Lung (tissue), 12 donors: ENCODE results near the gene OR10H4. TPM values are rescaled to one million over a fixed set of nuclear protein-coding genes. Genes with fewer than 3 reads are reported as not detected.

Experiments used
- ATAC-seq: fragments of 200-7000 bp; cut with Tn5 transposase; one replicate; pipeline ENCODE4 v1.9.1; 2020; ENCODE audit warnings: moderate number of reproducible peaks; ENCODE audit not compliant: insufficient read depth, low FRiP score
- DNase-seq, 3 donors: peaks; one replicate each; pipeline ENCODE4 v3.0.0-alpha.2; 2013 to 2017
- H3K27ac ChIP-seq, 2 donors: one replicate each; pipeline ENCODE4 v1.5.1; 2013; ENCODE audit warnings: mild to moderate bottlenecking in 2 of 2, moderate library complexity in 2 of 2, control low read depth in 1 of 2, inconsistent platforms in 1 of 2, low read depth in 1 of 2, low read length in 1 of 2
- H3K27me3 ChIP-seq, 3 donors: one replicate each; pipeline ENCODE4 v1.5.1; 2013; ENCODE audit warnings: low read length in 2 of 3; ENCODE audit not compliant: control insufficient read depth in 3 of 3, insufficient read depth in 3 of 3
- H3K36me3 ChIP-seq, 4 donors: one replicate each; pipeline ENCODE4 v1.5.1; 2013; ENCODE audit warnings: low read length in 4 of 4, mild to moderate bottlenecking in 1 of 4, moderate library complexity in 1 of 4; ENCODE audit not compliant: control insufficient read depth in 4 of 4, insufficient read depth in 4 of 4
- H3K4me1 ChIP-seq, 5 donors: one replicate each; pipeline ENCODE4 v1.5.1; 2013; ENCODE audit warnings: low read length in 5 of 5, mild to moderate bottlenecking in 2 of 5, moderate library complexity in 1 of 5; ENCODE audit not compliant: control insufficient read depth in 5 of 5, insufficient read depth in 5 of 5
- H3K4me3 ChIP-seq: one replicate; pipeline ENCODE4 v1.5.1; 2013; ENCODE audit warnings: mild to moderate bottlenecking, control low read depth, moderate library complexity
- H3K9ac ChIP-seq, 2 donors: one replicate each; pipeline ENCODE4 v1.5.1; 2013; ENCODE audit warnings: low read length in 2 of 2, control low read depth in 1 of 2; ENCODE audit not compliant: insufficient read depth in 1 of 2
- H3K9me3 ChIP-seq, 4 donors: one replicate each; pipeline ENCODE4 v1.5.1; 2013; ENCODE audit warnings: low read length in 3 of 4, mild to moderate bottlenecking in 1 of 4, moderate library complexity in 1 of 4; ENCODE audit not compliant: control insufficient read depth in 4 of 4, insufficient read depth in 3 of 4
- WGBS, 2 donors: extraction: QIAGEN DNeasy Blood & Tissue Kit; methylation state at CpG; one replicate each; pipeline ENCODE4 v1.1.7; 2013; 5-methylcytosine and 5-hydroxymethylcytosine counted together
- polyA plus RNA-seq, 2 donors: library from polyadenylated mRNA; stranded (reverse); fragments of 200-250 nt; gene quantifications; one replicate each; pipeline ENCODE4 v1.2.1, GENCODE V29; 2013
- total RNA-seq, 2 donors: library from RNA; depleted of rRNA in 1 of 2; stranded (reverse); fragments of >200 nt in 1 of 2; gene quantifications; one replicate each; pipeline ENCODE4 v1.2.1, GENCODE V29; 2014 to 2021
- TF ChIP-seq, protein P1 (sequence below): IDR thresholded peaks from 2 replicates; pipeline ENCODE4 v1.5.1; 2012; ENCODE audit warnings: mild to moderate bottlenecking; ENCODE audit errors: control extremely low read depth, extremely low read depth
- donor health status: control.
- donor health status: control.
- donor health status: Bipolar disorder and iron deficiency.
- donor health status: healthy.
- donor health status: DM: yes; HTN: yes; CAD: no.

Gene OR10H4
- total and polyA plus RNA-seq, 4 donors: not detected

GRCh38 chr19:15991602-15992001 lies 42.8 kb downstream of the OR10H4 start:
- DNase-seq: no peak
- Histone ChIP-seq H3K9me3 (peaks cover 0 to 15% (median 0%) of the 10 kb centered on the region in 4 donors), H3K36me3 (no peaks in the 10 kb centered on the region), H3K4me3 (no peak overlapping the region), H3K9ac (no peak overlapping the region), H3K27me3 (peaks cover 0 to 3% (median 2%) of the 10 kb centered on the region in 3 donors), H3K27ac (no peak overlapping the region), H3K4me1 (no peaks in the 10 kb centered on the region)
- ATAC-seq: no peak
- TF ChIP-seq, protein P1, sequence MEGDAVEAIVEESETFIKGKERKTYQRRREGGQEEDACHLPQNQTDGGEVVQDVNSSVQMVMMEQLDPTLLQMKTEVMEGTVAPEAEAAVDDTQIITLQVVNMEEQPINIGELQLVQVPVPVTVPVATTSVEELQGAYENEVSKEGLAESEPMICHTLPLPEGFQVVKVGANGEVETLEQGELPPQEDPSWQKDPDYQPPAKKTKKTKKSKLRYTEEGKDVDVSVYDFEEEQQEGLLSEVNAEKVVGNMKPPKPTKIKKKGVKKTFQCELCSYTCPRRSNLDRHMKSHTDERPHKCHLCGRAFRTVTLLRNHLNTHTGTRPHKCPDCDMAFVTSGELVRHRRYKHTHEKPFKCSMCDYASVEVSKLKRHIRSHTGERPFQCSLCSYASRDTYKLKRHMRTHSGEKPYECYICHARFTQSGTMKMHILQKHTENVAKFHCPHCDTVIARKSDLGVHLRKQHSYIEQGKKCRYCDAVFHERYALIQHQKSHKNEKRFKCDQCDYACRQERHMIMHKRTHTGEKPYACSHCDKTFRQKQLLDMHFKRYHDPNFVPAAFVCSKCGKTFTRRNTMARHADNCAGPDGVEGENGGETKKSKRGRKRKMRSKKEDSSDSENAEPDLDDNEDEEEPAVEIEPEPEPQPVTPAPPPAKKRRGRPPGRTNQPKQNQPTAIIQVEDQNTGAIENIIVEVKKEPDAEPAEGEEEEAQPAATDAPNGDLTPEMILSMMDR: no peak

- Histone ChIP-seq H3K9me3 (peaks cover 0 to 15% (median 0%) of the 10 kb centered on the region in 4 donors), H3K4me1 (no peaks in the 10 kb centered on the region), H3K9ac (no peak overlapping the region), H3K27ac (no peak overlapping the region), H3K4me3 (no peak overlapping the region), H3K27me3 (peaks cover 0 to 3% (median 2%) of the 10 kb centered on the region in 3 donors), H3K36me3 (no peaks in the 10 kb centered on the region)
- ATAC-seq (no peak), DNase-seq (no peak)
- TF ChIP-seq, protein P1: no peak
- WGBS, 2 donors: 73 to 77% methylated on average over 5 of the region's 5 CpGs
Measured at GRCh38 chr19:15992014-15992413, 43.2 kb downstream of the OR10H4 start.

GRCh38 chr19:15995536-15995935 lies 46.7 kb downstream of the OR10H4 start:
- H3K27ac ChIP-seq: no peak overlapping the region
- DNase-seq (no peak), ATAC-seq (no peak)
- no peaks in the 10 kb centered on the region for H3K36me3 ChIP-seq
- H3K4me3 ChIP-seq: no peak overlapping the region
- TF ChIP-seq, protein P1: no peak
- H3K27me3 ChIP-seq: peaks cover 0 to 3% (median 2%) of the 10 kb centered on the region in 3 donors
- H3K4me1 ChIP-seq: no peaks in the 10 kb centered on the region
- 70 to 75% methylated on average over 6 of the region's 6 CpGs for whole genome bisulfite sequencing, 2 donors
- no peak overlapping the region for H3K9ac ChIP-seq
- peaks cover 0 to 8% (median 0%) of the 10 kb centered on the region in 4 donors for H3K9me3 ChIP-seq

DNA sequence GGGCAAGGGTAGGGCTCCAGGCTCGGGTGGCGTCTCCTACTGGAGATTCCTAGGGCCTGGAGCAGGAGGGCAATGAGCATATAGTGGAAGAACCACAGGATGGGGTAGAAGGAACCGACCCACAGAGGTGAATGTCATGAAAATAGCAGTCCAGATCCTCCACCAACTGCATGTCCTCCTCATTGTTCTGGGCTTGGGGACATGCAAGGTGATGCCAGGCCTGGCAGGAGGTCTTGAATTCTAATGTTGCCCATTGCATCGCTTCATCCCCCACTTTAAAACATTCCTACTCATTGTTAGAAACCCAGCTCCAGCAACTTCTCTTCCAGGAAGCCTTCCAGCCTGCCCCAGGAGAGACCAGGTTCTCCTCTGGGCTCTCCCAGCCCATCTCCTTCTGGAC lies 49.4 kb downstream of the OR10H4 start:
- H3K4me3 ChIP-seq: no peak overlapping the region
- peaks cover 0 to 6% (median 0%) of the 10 kb centered on the region in 4 donors for H3K9me3 ChIP-seq
- no peak overlapping the region for H3K9ac ChIP-seq
- H3K4me1 ChIP-seq: peaks cover 0 to 17% (median 1%) of the 10 kb centered on the region in 5 donors
- DNase-seq (no peak), ATAC-seq (no peak)
- no peak overlapping the region for H3K27ac ChIP-seq
- H3K36me3 ChIP-seq: no peaks in the 10 kb centered on the region
- H3K27me3 ChIP-seq: peaks cover 0 to under 1% (median 0%) of the 10 kb centered on the region in 3 donors
- WGBS, 2 donors: 82 to 86% methylated on average over 4 of the region's 4 CpGs
- TF ChIP-seq, protein P1: no peak
